ENCODE measurements around the gene HVCN1. TPM values are rescaled to one million over a fixed set of nuclear protein-coding genes. Genes with fewer than 3 reads are reported as not detected.
"Not testable (repeated sequence)": the region's sequence is repeated elsewhere in the genome, so short reads cannot be mapped to it uniquely, and the experiment has no call there.

HVCN1 gene
- total RNA-seq, 2 experiments from 2014 or later, result 16.0 to 18.7 TPM

GRCh38 chr12:110654238-110654637 is 34.7 kb downstream of the HVCN1 start:
- POLR2A ChIA-PET, H3K9me3 Mint-ChIP-seq, H3K27me3 Mint-ChIP-seq, CTCF ChIA-PET, DNase-seq, H3K4me1 Mint-ChIP-seq, H3K27ac Mint-ChIP-seq, H3K4me3 Mint-ChIP-seq: not testable (repeated sequence)
- H3K36me3 Mint-ChIP-seq (ENCODE audit: low read depth), result peaks cover 29% of the 10 kb centered on the region

GRCh38 chr12:110649341-110649847 is 39.5 kb downstream of the HVCN1 start:
- DNase-seq, result no peak
- Mint-ChIP-seq H3K36me3 (ENCODE audit: low read depth) (peaks cover 41% of the 10 kb centered on the region), H3K4me1 (peaks cover 25% of the 10 kb centered on the region), H3K27me3 (no peaks in the 10 kb centered on the region), H3K9me3 (no peaks in the 10 kb centered on the region), H3K4me3 (no peak overlapping the region), H3K27ac (no peak overlapping the region)
- ChIA-PET CTCF (interaction anchor here (0.6 to 1.6 kb wide), 6 partner anchors 9 to 198 kb away, joined by 3 to 5 read pairs (median 3); no protein-coding TSS in a partner anchor), POLR2A (no interaction called here)

GRCh38 chr12:110647631-110648040 is 41.3 kb downstream of the HVCN1 start:
- POLR2A ChIA-PET, result no interaction called here
- no peaks in the 10 kb centered on the region for H3K9me3 Mint-ChIP-seq
- peak overlapping the region; percentile 42 for H3K27ac Mint-ChIP-seq
- CTCF ChIA-PET, result interaction anchor here (0.9 kb wide), 1 partner anchor 109 kb away, joined by 3 read pairs; no protein-coding TSS in a partner anchor
- DNase-seq, result peak; percentile 36
- H3K4me1 Mint-ChIP-seq, result peaks cover 28% of the 10 kb centered on the region
- no peaks in the 10 kb centered on the region for H3K27me3 Mint-ChIP-seq
- H3K4me3 Mint-ChIP-seq, result no peak overlapping the region
- H3K36me3 Mint-ChIP-seq (ENCODE audit: low read depth), result peaks cover 33% of the 10 kb centered on the region

GRCh38 chr12:110641521-110641920 is 47.4 kb downstream of the HVCN1 start:
- Mint-ChIP-seq H3K27ac (no peak overlapping the region), H3K4me3 (no peak overlapping the region), H3K27me3 (no peaks in the 10 kb centered on the region), H3K4me1 (peaks cover 12% of the 10 kb centered on the region), H3K9me3 (no peaks in the 10 kb centered on the region), H3K36me3 (ENCODE audit: low read depth) (peaks cover 2% of the 10 kb centered on the region)
- ChIA-PET CTCF (interaction anchor here (0.5 to 1.4 kb wide), 2 partner anchors 24 to 172 kb away, joined by 3 to 7 read pairs; partner anchors contain the start of gene FAM216A), POLR2A (no interaction called here)
- DNase-seq, result no peak

GRCh38 chr12:110640275-110641025 is 48.5 kb downstream of the HVCN1 start:
- peaks cover 14% of the 10 kb centered on the region for H3K4me1 Mint-ChIP-seq
- CTCF ChIA-PET, result interaction anchor here (0.5 to 0.9 kb wide), 3 partner anchors 99 to 210 kb away, joined by 3 to 5 read pairs (median 4); no protein-coding TSS in a partner anchor

GRCh38 chr12:110639336-110640141 is 49.4 kb downstream of the HVCN1 start:
- ChIA-PET CTCF (interaction anchor here (0.6 to 1.9 kb wide), 3 partner anchors 16 to 560 kb away, joined by 4 to 7 read pairs (median 4); no protein-coding TSS in a partner anchor), POLR2A (no interaction called here)
- no peaks in the 10 kb centered on the region for H3K27me3 Mint-ChIP-seq
- H3K9me3 Mint-ChIP-seq, result no peaks in the 10 kb centered on the region
- H3K4me1 Mint-ChIP-seq, result peaks cover 17% of the 10 kb centered on the region
- no peak overlapping the region for H3K27ac Mint-ChIP-seq
- DNase-seq, result no peak
- H3K36me3 Mint-ChIP-seq (ENCODE audit: low read depth), result no peaks in the 10 kb centered on the region
- H3K4me3 Mint-ChIP-seq, result no peak overlapping the region

More at GRCh38 chr12:110640275-110641025, 48.5 kb downstream of the HVCN1 start:
- no peak for DNase-seq
- H3K27ac Mint-ChIP-seq, result no peak overlapping the region
- POLR2A ChIA-PET, result no interaction called here
- H3K27me3 Mint-ChIP-seq, result no peaks in the 10 kb centered on the region
- no peak overlapping the region for H3K4me3 Mint-ChIP-seq
- H3K9me3 Mint-ChIP-seq, result no peaks in the 10 kb centered on the region
- H3K36me3 Mint-ChIP-seq (ENCODE audit: low read depth), result no peaks in the 10 kb centered on the region

- H3K4me3 Mint-ChIP-seq, result no peak overlapping the region
- H3K4me1 Mint-ChIP-seq, result peaks cover 18% of the 10 kb centered on the region
- no peaks in the 10 kb centered on the region for H3K27me3 Mint-ChIP-seq
- H3K27ac Mint-ChIP-seq, result no peak overlapping the region
- ChIA-PET CTCF (interaction anchor here (0.8 to 1.9 kb wide), 4 partner anchors 17 to 559 kb away, joined by 3 to 7 read pairs (median 4); partner anchors contain the start of gene ARPC3), POLR2A (no interaction called here)
- no peak for DNase-seq
- H3K36me3 Mint-ChIP-seq (ENCODE audit: low read depth), result no peaks in the 10 kb centered on the region
- H3K9me3 Mint-ChIP-seq, result no peaks in the 10 kb centered on the region
Measured at GRCh38 chr12:110638796-110639195, 50.1 kb downstream of the HVCN1 start.

- no peaks in the 10 kb centered on the region for H3K27me3 Mint-ChIP-seq
- H3K9me3 Mint-ChIP-seq, result no peaks in the 10 kb centered on the region
Measured at GRCh38 chr12:110637869-110638441, 51.0 kb downstream of the HVCN1 start.

GRCh38 chr12:110636516-110636915 is 52.4 kb downstream of the HVCN1 start:
- Mint-ChIP-seq H3K36me3 (ENCODE audit: low read depth) (no peaks in the 10 kb centered on the region), H3K4me1 (peaks cover 21% of the 10 kb centered on the region), H3K9me3 (no peaks in the 10 kb centered on the region), H3K27ac (no peak overlapping the region), H3K4me3 (no peak overlapping the region), H3K27me3 (no peaks in the 10 kb centered on the region)
- DNase-seq, result no peak
- ChIA-PET CTCF (no interaction called here), POLR2A (no interaction called here)

More at GRCh38 chr12:110637869-110638441, 51.0 kb downstream of the HVCN1 start:
- peaks cover 21% of the 10 kb centered on the region for H3K4me1 Mint-ChIP-seq
- CTCF ChIA-PET, result interaction anchor here (0.6 to 1.9 kb wide), 5 partner anchors 18 to 1580 kb away, joined by 3 to 7 read pairs (median 3); partner anchors contain the start of gene ARPC3
- no peaks in the 10 kb centered on the region for H3K36me3 Mint-ChIP-seq (ENCODE audit: low read depth)
- POLR2A ChIA-PET, result no interaction called here
- H3K4me3 Mint-ChIP-seq, result no peak overlapping the region
- no peak overlapping the region for H3K27ac Mint-ChIP-seq
- no peak for DNase-seq

GRCh38 chr12:110635055-110635454 is 53.9 kb downstream of the HVCN1 start:
- Mint-ChIP-seq H3K4me1 (peaks cover 21% of the 10 kb centered on the region), H3K27me3 (no peaks in the 10 kb centered on the region), H3K4me3 (no peak overlapping the region), H3K27ac (no peak overlapping the region), H3K36me3 (ENCODE audit: low read depth) (no peaks in the 10 kb centered on the region), H3K9me3 (no peaks in the 10 kb centered on the region)
- DNase-seq, result no peak
- POLR2A ChIA-PET, result no interaction called here
- CTCF ChIA-PET, result interaction anchor here (1.2 kb wide), 3 partner anchors 9 to 112 kb away, joined by 3 to 4 read pairs (median 3); partner anchors contain the start of gene TCTN1

- Mint-ChIP-seq H3K9me3 (no peaks in the 10 kb centered on the region), H3K4me1 (peaks cover 10% of the 10 kb centered on the region), H3K27ac (peak overlapping the region; percentile 52), H3K27me3 (no peaks in the 10 kb centered on the region), H3K36me3 (ENCODE audit: low read depth) (no peaks in the 10 kb centered on the region), H3K4me3 (no peak overlapping the region)
- DNase-seq, result no peak
- POLR2A ChIA-PET, result no interaction called here
- CTCF ChIA-PET, result no interaction called here
Measured at GRCh38 chr12:110627500-110628195, 61.3 kb downstream of the HVCN1 start.

GRCh38 chr12:110622582-110622981 is 66.3 kb downstream of the HVCN1 start:
- Mint-ChIP-seq H3K27me3 (no peaks in the 10 kb centered on the region), H3K36me3 (ENCODE audit: low read depth) (no peaks in the 10 kb centered on the region), H3K9me3 (no peaks in the 10 kb centered on the region), H3K4me1 (peaks cover 13% of the 10 kb centered on the region), H3K4me3 (no peak overlapping the region), H3K27ac (no peak overlapping the region)
- ChIA-PET POLR2A (no interaction called here), CTCF (no interaction called here)
- no peak for DNase-seq

All from activated CD4-positive, alpha-beta T cell treated with anti-CD3 and anti-CD28 coated beads, Interleukin-2, amount 10 ng/mL, durations not matched to agents 7 days and 5 days (primary cell).